Epithelial cell of prostate (primary cell): Measurements from ENCODE around the gene RAI1.
"Not testable (repeated sequence)": the region's sequence is repeated elsewhere in the genome, so short reads cannot be mapped to it uniquely, and the experiment has no call there.

ENCODE experiments used
- DNase-seq: peaks from one replicate; pipeline ENCODE4 v3.0.0-alpha.2; 2011; ENCODE audit warnings: low read depth, low spot score
- H3K27ac ChIP-seq: fragments of 450-650 bp; 2 replicates; pipeline ENCODE4 v1.5.1; 2017; ENCODE audit warnings: mild to moderate bottlenecking

The RAI1 gene

GRCh38 chr17:17793378-17794214, 112.3 kb downstream of the RAI1 start:
- no peak for DNase-seq
- H3K27ac ChIP-seq: no peak overlapping the region

DNA sequence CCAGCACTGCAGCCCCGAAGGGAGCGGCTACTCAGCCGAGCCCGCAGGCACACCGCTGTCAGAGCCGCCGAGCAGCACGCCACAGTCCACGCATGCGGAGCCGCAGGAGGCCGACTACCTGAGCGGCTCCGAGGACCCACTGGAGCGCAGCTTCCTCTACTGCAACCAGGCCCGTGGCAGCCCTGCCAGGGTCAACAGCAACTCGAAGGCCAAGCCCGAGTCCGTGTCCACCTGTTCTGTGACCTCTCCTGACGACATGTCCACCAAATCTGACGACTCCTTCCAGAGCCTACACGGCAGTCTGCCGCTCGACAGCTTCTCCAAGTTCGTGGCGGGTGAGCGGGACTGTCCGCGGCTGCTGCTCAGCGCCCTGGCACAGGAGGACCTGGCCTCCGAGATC, 113.1 kb downstream of the RAI1 start:
- no peak overlapping the region for H3K27ac ChIP-seq
- DNase-seq: no peak

DNA sequence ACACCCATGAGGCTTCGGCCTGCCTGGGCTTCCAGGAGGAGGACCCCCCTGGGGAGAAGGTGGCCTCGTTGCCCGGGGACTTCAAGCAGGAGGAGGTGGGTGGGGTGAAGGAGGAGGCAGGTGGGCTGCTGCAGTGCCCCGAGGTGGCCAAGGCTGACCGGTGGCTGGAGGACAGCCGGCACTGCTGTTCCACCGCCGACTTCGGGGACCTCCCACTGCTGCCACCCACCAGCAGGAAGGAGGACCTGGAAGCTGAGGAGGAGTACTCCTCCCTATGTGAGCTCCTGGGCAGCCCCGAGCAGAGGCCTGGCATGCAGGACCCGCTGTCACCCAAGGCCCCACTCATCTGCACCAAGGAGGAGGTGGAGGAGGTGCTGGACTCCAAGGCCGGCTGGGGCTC, 114.0 kb downstream of the RAI1 start:
- H3K27ac ChIP-seq: no peak overlapping the region
- no peak for DNase-seq

GRCh38 chr17:17795946-17796786, 114.9 kb downstream of the RAI1 start:
- DNase-seq: no peak
- no peak overlapping the region for H3K27ac ChIP-seq

DNA sequence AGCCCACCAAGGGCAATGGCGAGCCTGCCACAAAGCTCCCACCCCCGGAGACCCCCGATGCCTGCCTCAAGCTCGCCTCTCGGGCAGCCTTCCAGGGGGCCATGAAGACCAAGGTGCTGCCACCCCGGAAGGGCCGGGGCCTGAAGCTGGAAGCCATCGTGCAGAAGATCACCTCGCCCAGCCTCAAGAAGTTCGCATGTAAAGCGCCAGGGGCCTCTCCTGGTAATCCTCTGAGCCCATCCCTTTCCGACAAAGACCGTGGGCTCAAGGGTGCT, 115.5 kb downstream of the RAI1 start:
- no peak for DNase-seq

DNA sequence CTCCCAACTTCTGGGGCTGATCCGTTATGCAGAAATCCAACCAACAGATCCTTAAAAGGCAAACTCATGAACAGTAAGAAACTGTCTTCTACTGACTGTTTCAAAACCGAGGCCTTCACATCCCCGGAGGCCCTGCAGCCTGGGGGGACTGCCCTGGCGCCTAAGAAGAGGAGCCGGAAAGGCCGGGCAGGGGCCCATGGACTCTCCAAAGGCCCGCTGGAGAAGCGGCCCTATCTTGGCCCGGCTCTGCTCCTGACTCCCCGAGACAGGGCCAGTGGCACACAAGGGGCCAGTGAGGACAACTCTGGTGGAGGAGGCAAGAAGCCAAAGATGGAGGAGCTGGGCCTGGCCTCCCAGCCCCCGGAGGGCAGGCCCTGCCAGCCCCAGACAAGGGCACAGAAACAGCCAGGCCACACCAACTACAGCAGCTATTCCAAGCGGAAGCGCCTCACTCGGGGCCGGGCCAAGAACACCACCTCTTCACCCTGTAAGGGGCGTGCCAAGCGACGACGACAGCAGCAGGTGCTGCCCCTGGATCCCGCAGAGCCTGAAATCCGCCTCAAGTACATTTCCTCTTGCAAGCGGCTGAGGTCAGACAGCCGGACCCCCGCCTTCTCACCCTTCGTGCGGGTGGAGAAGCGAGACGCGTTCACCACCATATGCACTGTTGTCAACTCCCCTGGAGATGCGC, 116.0 kb downstream of the RAI1 start:
- DNase-seq: no peak
- no peak overlapping the region for H3K27ac ChIP-seq

More for the DNA sequence above, 115.5 kb downstream of the RAI1 start:
- no peak overlapping the region for H3K27ac ChIP-seq

DNA sequence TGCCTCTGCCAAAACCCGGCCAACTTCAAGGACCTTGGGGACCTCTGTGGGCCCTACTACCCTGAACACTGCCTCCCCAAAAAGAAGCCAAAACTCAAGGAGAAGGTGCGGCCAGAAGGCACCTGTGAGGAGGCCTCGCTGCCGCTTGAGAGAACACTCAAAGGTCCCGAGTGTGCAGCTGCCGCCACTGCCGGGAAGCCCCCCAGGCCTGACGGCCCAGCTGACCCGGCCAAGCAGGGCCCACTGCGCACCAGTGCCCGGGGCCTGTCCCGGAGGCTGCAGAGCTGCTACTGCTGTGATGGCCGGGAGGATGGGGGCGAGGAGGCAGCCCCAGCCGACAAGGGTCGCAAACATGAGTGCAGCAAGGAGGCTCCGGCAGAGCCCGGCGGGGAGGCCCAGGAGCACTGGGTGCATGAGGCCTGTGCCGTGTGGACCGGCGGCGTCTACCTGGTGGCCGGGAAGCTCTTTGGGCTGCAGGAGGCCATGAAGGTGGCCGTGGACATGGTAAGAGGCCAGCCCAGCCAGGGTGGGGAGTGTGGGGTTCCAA, 116.8 kb downstream of the RAI1 start:
- DNase-seq: no peak
- H3K27ac ChIP-seq: no peak overlapping the region

DNA sequence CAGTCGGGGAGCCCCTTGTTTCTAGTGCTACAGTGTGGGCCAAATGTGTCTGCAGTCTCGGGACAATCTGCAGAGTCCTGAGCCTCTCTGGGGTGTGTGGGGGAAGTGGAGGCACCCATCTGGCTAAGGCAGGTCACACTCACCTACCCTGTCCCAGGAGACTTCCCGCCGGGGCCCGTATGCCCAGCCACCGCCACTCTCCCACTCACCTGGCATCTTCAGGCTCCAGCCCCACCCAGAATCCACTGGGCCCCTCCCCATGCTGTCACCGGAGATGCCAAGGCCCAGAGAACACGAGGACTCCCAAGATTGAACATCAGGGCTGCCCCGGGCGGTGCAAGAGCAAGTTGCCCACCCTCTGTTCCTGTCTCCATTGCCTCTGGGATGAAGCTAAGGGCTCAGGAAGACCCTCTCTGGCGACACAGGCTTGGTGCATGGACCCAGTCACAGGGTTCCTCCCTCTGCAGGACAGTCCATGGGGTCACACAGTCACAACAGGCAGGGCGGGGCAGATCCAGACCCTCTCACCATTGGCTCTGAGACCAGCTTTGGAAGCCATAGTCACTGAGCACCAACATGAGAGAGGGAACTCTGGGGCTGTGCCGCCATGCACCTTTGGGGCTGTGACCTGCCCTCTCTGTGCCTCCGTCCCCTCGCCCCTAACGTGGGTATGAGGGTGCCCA, 117.5 kb downstream of the RAI1 start:
- no peak overlapping the region for H3K27ac ChIP-seq
- no peak for DNase-seq

GRCh38 chr17:17800504-17801021, 119.3 kb downstream of the RAI1 start:
- DNase-seq: no peak
- H3K27ac ChIP-seq: no peak overlapping the region

DNA sequence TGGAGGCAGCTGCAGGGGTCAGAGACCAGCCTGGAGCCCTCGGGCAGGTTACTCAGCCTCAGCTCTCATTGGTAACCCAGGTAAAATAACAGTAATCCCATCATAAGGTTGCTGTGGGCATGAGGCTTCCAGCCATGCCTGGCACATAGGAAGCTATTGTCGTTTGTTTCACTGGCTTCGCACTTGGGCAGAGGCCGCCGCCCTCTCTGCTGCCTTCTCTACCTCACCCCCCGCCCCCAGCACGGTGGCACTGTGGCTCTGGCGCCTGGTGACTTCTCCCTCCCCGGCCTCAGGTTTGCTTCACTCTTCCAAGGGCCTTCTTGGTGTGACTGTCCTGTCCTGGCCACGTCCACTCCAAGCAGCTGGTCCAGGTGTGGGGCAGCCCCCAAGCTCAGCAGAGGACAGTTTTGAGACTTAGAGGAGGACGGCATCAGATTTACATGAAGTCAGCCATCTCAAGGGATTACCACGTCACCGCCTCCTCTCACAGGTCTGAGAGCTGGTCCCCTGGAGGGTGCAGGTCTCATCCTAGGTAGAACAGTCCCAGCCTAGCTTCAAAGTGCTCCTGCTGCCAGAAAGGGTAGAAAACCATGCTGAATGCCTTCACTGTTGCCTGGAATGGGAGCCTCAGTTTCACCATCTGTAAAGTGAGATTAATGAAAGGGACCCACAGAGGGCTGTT, 120.7 kb downstream of the RAI1 start:
- no peak for DNase-seq
- H3K27ac ChIP-seq: no peak overlapping the region

- no peak for DNase-seq
- H3K27ac ChIP-seq: no peak overlapping the region
Measured at GRCh38 chr17:17804007-17804406, 122.7 kb downstream of the RAI1 start.

DNA sequence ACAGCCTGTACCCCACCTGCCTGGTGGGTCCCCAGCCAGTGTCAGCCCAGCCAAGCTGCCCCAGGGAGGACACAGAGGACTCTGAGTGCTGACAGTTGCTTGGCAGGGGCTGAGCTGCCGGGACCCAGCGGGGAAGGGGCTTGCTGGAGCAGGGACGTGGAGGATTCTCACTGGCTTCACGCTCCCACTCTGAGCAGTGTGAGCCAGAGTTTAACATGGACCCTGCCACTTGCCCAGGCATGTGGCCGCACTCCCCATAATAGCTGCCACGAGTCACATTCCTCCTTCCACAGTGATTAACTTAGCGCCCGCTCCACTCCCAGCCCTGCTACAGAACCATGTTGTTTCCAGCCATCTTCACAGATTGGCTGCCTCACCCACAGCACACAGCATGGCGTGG, 124.3 kb downstream of the RAI1 start:
- no peak for DNase-seq
- H3K27ac ChIP-seq: peak overlapping the region; percentile 18

- peak overlapping the region; percentile 18 for H3K27ac ChIP-seq
- no peak for DNase-seq
Measured at GRCh38 chr17:17806035-17806434, 124.8 kb downstream of the RAI1 start.

- DNase-seq: no peak
- H3K27ac ChIP-seq: no peak overlapping the region
Measured at GRCh38 chr17:17806611-17807274, 125.5 kb downstream of the RAI1 start.

DNA sequence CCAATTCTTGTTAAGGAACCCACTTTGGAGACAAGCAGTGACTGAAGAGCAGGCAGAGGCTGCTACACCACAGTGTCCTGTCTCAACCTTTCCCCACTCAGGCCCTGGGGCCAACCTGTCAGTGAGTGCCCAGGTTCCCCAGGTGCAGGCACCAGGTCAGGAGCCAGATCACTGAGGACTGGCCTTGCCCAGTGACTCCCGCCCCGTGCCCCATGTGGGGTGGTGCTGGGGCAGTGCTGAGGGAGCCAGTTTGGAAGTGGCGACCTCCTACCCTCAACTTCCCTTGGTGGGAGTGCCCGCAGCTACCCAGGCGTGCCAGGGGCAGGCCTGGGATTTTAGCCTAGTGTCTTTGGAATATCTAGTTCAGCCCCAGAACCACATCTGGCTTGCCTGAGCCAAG, 126.2 kb downstream of the RAI1 start:
- H3K27ac ChIP-seq: peak overlapping the region; percentile 25
- no peak for DNase-seq

- peak overlapping the region; percentile 25 for H3K27ac ChIP-seq
- not testable (repeated sequence) for DNase-seq
Measured at GRCh38 chr17:17808200-17808599, 126.9 kb downstream of the RAI1 start.

- DNase-seq: no peak
- H3K27ac ChIP-seq: no peak overlapping the region
Measured at GRCh38 chr17:17808706-17809432, 127.6 kb downstream of the RAI1 start.

DNA sequence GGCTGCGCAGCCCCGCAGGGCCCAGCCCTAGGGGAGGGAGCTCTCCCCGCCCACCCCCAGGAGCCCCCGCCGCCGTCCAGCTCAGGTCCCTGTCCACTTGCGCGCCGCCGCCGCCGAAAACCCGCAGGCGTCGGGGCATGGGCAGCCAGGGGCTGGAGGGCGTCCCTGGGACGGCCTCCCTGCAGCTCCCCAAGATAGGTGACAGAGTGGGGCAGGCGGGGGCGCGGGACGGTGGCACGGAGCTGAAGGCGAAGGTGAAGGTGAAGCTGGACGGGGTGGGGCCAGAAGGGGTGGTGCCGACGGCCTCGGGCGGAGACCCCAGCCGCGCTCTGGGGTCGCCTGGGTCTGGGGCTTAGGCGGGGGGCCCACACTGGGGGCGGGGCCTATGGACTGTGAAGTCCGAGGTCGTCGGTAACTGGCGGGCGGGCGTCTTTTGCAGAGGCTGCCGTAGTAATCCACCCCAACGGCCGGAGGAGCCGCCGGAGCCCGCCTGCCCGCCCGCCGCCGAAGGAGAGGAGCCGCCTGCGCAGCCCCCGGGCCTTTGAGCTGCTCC, 128.3 kb downstream of the RAI1 start:
- peak overlapping the region; percentile 13 for H3K27ac ChIP-seq
- DNase-seq: no peak
